ENCODE measurements around the gene DSG3.

GRCh38 chr18:31438402-31438801 is 9.1 kb upstream of the DSG3 start:
- TF ChIP-seq CTCF (IDR thresholded peaks at IDR 0.05; ENCODE audit: low read length) (no peak), EZH2 (optimal IDR thresholded peaks at IDR 0.05; ENCODE audit: low read depth, low read length) (no peak)

Measured in MM.1S (cell line).